ENCODE data around the gene JAM2. TPM values are rescaled to one million over a fixed set of nuclear protein-coding genes. Genes with fewer than 3 reads are reported as not detected.
A peak's percentile ranks its signal among the peaks of the same experiment; 100 is the strongest.

Gene JAM2
- total and polyA plus RNA-seq, 11 donors, result 12.5 to 55.7 (median 19.2) TPM

DNA sequence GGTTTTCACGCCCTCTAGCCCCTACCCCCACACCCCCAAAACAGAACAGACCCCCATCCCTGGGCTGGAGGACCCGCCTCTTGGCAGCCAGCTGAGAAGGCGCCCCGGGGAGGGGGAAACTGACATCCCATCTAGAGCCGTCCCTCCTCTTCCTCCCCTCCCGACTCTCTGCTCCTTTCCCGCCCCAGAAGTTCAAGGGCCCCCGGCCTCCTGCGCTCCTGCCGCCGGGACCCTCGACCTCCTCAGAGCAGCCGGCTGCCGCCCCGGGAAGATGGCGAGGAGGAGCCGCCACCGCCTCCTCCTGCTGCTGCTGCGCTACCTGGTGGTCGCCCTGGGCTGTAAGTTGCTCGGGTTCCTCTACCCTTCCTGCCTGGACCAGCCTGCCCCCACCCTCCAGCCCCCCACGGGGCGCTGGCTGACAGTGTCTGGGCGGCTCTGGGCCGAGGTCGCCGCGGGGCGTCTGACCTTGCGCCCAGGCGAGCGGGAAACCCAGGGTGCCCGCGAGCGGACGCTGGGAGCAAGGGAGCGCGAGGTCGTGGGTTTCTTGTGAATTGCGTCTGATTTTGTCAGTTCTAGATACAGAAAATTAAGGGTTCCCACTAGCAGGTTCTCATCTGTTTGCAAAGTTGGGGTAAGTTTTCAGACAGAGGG lies 618 bp downstream of the JAM2 start:
- peaks cover 0 to 24% (median 18%) of the 10 kb centered on the region in 12 donors for H3K4me1 ChIP-seq
- 0 to 1% (median 0%) methylated on average over 29 to 40 of the region's 40 CpGs for WGBS, 4 donors
- ATAC-seq (peak; percentile 47 to 88 (median 80)), DNase-seq (peak; percentile 53 to 76 (median 60))
- no peaks in the 10 kb centered on the region for H3K9me3 ChIP-seq
- TF ChIP-seq POLR2A (IDR thresholded peaks at IDR 0.05), result no peak
- TF ChIP-seq, protein P1, sequence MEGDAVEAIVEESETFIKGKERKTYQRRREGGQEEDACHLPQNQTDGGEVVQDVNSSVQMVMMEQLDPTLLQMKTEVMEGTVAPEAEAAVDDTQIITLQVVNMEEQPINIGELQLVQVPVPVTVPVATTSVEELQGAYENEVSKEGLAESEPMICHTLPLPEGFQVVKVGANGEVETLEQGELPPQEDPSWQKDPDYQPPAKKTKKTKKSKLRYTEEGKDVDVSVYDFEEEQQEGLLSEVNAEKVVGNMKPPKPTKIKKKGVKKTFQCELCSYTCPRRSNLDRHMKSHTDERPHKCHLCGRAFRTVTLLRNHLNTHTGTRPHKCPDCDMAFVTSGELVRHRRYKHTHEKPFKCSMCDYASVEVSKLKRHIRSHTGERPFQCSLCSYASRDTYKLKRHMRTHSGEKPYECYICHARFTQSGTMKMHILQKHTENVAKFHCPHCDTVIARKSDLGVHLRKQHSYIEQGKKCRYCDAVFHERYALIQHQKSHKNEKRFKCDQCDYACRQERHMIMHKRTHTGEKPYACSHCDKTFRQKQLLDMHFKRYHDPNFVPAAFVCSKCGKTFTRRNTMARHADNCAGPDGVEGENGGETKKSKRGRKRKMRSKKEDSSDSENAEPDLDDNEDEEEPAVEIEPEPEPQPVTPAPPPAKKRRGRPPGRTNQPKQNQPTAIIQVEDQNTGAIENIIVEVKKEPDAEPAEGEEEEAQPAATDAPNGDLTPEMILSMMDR (IDR thresholded peaks at IDR 0.05), result peak in 11 of 12 donors; percentile 12 to 62 (median 47)
- H3K27ac ChIP-seq, result peak overlapping the region; percentile 77 to 93 (median 86)
- H3K36me3 ChIP-seq, result peaks cover 0 to 14% (median 0%) of the 10 kb centered on the region in 9 donors
- H3K27me3 ChIP-seq, result no peaks in the 10 kb centered on the region
- peak overlapping the region; percentile 67 to 94 (median 78) for H3K4me3 ChIP-seq
- intact Hi-C loops (cut with DNase I), result loop anchor here in 9 of 10 donors (1.0 to 10.0 kb wide), 6 partner anchors 31 to 69 kb away; no protein-coding TSS in a partner anchor

DNA sequence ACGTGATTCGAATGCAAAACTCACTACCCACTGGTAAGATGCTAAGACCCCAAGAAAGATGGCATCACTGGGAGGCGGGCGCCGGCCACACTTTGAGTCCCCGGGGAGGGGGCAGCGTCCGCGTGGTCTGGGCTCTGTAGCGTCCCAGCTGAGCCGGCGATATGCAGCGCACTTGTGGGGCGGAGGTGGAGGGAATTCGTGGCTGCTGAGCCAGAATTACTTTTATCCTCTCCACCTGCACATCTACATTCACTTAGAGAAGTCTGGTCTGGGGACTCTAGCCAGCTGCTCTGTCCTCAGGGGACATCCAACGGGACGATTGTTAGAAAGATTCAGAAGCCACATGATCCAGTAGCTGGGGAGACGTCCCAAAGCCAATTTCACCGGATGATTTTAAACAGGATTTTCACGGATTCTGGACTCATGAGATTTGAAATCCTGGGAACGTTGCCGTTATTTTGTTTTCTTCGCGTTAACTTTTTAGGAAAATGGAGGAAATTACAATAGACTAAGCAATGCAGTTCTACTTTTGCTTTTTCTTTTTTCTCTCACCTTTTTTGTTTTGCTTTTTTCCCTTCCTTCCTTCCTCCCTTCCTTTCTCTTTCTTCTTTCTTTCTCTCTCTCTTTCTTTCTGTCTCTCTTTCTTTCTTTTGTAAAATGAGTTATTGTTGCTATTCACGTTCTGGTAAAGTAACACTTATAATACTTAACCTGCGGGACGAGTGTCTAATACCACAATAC lies 1.3 kb downstream of the JAM2 start:
- H3K4me3 ChIP-seq, result peak overlapping the region; percentile 67 to 94 (median 78)
- WGBS, 4 donors, result 5 to 8% (median 7%) methylated on average over 23 to 27 of the region's 27 CpGs
- H3K27me3 ChIP-seq, result no peaks in the 10 kb centered on the region
- intact Hi-C loops (cut with DNase I), result loop anchor here in 4 of 10 donors (5.0 to 10.0 kb wide), 2 partner anchors 52 to 64 kb away; no protein-coding TSS in a partner anchor
- peak overlapping the region; percentile 77 to 93 (median 86) for H3K27ac ChIP-seq
- TF ChIP-seq, protein P1 (IDR thresholded peaks at IDR 0.05), result no peak
- no peak for TF ChIP-seq POLR2A (IDR thresholded peaks at IDR 0.05)
- no peaks in the 10 kb centered on the region for H3K9me3 ChIP-seq
- ATAC-seq (peak; percentile 21 to 67 (median 58)), DNase-seq (peak; percentile 30 to 71 (median 54))
- peaks cover 0 to 20% (median 0%) of the 10 kb centered on the region in 9 donors for H3K36me3 ChIP-seq
- H3K4me1 ChIP-seq, result peaks cover 0 to 24% (median 18%) of the 10 kb centered on the region in 12 donors

DNA sequence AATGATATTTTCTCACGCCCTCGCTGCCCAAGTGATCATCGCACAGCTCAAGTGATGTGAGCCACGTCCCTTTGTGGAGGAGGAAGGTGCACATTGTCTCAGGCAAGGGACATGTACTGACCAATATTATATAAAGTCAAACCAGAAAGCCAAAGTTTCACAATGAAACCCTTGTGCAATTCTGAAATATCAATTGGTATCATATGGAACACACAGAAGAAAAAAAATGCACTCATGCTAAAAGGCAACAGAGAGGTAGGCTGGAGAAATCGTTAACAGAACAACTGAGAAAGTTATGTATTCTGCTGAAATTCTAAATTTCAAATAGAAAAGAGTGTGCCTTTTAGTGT lies 1.9 kb downstream of the JAM2 start:
- H3K27ac ChIP-seq, result peak overlapping the region; percentile 77 to 93 (median 86)
- WGBS, 4 donors, result 42 to 59% (median 47%) methylated on average over 5 of the region's 5 CpGs
- no peaks in the 10 kb centered on the region for H3K9me3 ChIP-seq
- peaks cover 0 to 22% (median 0%) of the 10 kb centered on the region in 9 donors for H3K36me3 ChIP-seq
- peak overlapping the region; percentile 67 to 94 (median 78) for H3K4me3 ChIP-seq
- TF ChIP-seq, protein P1 (IDR thresholded peaks at IDR 0.05), result no peak
- intact Hi-C loops (cut with DNase I), result loop anchor here in 4 of 10 donors (5.0 to 10.0 kb wide), 2 partner anchors 51 to 64 kb away; no protein-coding TSS in a partner anchor
- DNase-seq (no peak), ATAC-seq (no peak)
- no peaks in the 10 kb centered on the region for H3K27me3 ChIP-seq
- peaks cover 0 to 25% (median 18%) of the 10 kb centered on the region in 12 donors for H3K4me1 ChIP-seq

DNA sequence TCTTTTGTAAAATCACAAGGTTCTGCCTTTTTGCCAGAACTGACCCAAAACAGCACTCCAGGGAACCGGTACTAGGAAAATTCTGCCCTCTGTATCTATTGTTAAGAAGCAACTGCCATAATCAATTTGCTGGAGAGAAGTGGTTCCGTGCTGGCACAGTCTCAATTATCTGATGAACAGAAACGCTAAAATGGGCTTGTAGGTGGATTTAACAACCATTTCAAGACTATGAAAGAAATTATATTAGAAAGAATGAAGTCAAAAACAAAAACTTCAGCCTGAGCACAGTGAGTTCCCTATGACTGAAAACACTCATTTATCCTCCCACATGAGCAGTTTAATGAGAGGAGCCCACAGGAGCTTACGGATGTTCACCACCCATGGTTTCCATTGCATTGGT lies 4.4 kb downstream of the JAM2 start:
- H3K4me3 ChIP-seq, result no peak overlapping the region
- H3K9me3 ChIP-seq, result no peaks in the 10 kb centered on the region
- 85 to 94% (median 92%) methylated on average over 4 of the region's 4 CpGs for WGBS, 4 donors
- peaks cover 0 to 32% (median 12%) of the 10 kb centered on the region in 12 donors for H3K4me1 ChIP-seq
- DNase-seq (no peak), ATAC-seq (no peak)
- intact Hi-C loops (cut with DNase I), result loop anchor here in 4 of 10 donors (5.0 to 10.0 kb wide), 2 partner anchors 49 to 61 kb away; no protein-coding TSS in a partner anchor
- TF ChIP-seq POLR2A (IDR thresholded peaks at IDR 0.05), result no peak
- TF ChIP-seq, protein P1 (IDR thresholded peaks at IDR 0.05), result no peak
- H3K36me3 ChIP-seq, result peaks cover 0 to 22% (median 0%) of the 10 kb centered on the region in 9 donors
- no peak overlapping the region for H3K27ac ChIP-seq
- no peaks in the 10 kb centered on the region for H3K27me3 ChIP-seq

Data from heart left ventricle (tissue), 16 donors.